OCI-LY1 (cell line): ENCODE results near the gene RAPGEF6.

ENCODE experiments used
- H2AFZ ChIP-seq: fragments of 200-600 bp; sonication (generic), shearing (Covaris generic); 2 replicates; pipeline ENCODE4 v1.6.0; 2014; ENCODE audit warnings: antibody characterized with exemption, mild to moderate bottlenecking, low read length
- H3F3A ChIP-seq: fragments of 200-600 bp; sonication (generic), shearing (Covaris generic); 2 replicates; pipeline ENCODE4 v1.6.0; 2014; ENCODE audit warnings: mild to moderate bottlenecking, antibody characterized with exemption, low read length, moderate library complexity; ENCODE audit not compliant: insufficient read depth
- H3K27ac ChIP-seq: fragments of 200-600 bp; sonication (generic); 2 replicates; pipeline ENCODE4 v1.5.1; 2014; ENCODE audit warnings: low read length, mixed run types, mild to moderate bottlenecking, low read depth; ENCODE audit not compliant: poor library complexity, severe bottlenecking
- H3K27me3 ChIP-seq: fragments of 200-600 bp; sonication (generic); 2 replicates; pipeline ENCODE4 v1.6.0; 2014; ENCODE audit warnings: antibody characterized with exemption, mild to moderate bottlenecking, low read length, moderate library complexity; ENCODE audit not compliant: insufficient read depth
- H3K36me3 ChIP-seq: fragments of 200-600 bp; sonication (generic); 2 replicates; pipeline ENCODE4 v1.6.1; 2014; ENCODE audit warnings: mild to moderate bottlenecking, antibody characterized with exemption, low read length, moderate library complexity, mixed read lengths; ENCODE audit not compliant: insufficient read depth
- H3K4me1 ChIP-seq: fragments of 200-600 bp; sonication (generic); 2 replicates; pipeline ENCODE4 v1.5.1; 2014; ENCODE audit warnings: mild to moderate bottlenecking, low read length, moderate library complexity; ENCODE audit not compliant: insufficient read depth, severe bottlenecking
- H3K4me2 ChIP-seq: fragments of 200-600 bp; sonication (generic), shearing (Covaris generic); 2 replicates; pipeline ENCODE4 v1.6.1; 2014; ENCODE audit warnings: low read length
- H3K4me3 ChIP-seq: fragments of 200-600 bp; sonication (generic); 2 replicates; pipeline ENCODE4 v1.5.1; 2014; ENCODE audit warnings: low read length, low read depth, mild to moderate bottlenecking, mixed read lengths; ENCODE audit not compliant: poor library complexity, severe bottlenecking
- H3K79me2 ChIP-seq: fragments of 200-600 bp; shearing (Covaris generic); 2 replicates; pipeline ENCODE4 v1.6.1; 2016; ENCODE audit warnings: mixed run types, low read length, mixed read lengths; ENCODE audit not compliant: insufficient read depth
- H3K9ac ChIP-seq: fragments of 200-600 bp; sonication (generic), shearing (Covaris generic); 2 replicates; pipeline ENCODE4 v1.6.1; 2014; ENCODE audit warnings: mild to moderate bottlenecking, low read length, mixed read lengths
- H3K9me2 ChIP-seq: fragments of 200-600 bp; sonication (generic), shearing (Covaris generic); 2 replicates; pipeline ENCODE4 v1.6.1; 2014; ENCODE audit warnings: low read depth, mild to moderate bottlenecking, low read length, mixed read lengths
- H3K9me3 ChIP-seq: fragments of 200-600 bp; shearing (Covaris generic); 2 replicates; pipeline ENCODE4 v1.6.1; 2014; ENCODE audit warnings: low read length, mixed read lengths
- H4K20me1 ChIP-seq: fragments of 200-600 bp; sonication (generic), shearing (Covaris generic); 2 replicates; pipeline ENCODE4 v1.6.0; 2016; ENCODE audit warnings: mild to moderate bottlenecking, low read length; ENCODE audit not compliant: insufficient read depth
- CTCF ChIP-seq: fragments of 200-600 bp; sonication (generic), shearing (Covaris generic); IDR thresholded peaks from 2 replicates; pipeline ENCODE4 v1.5.1; 2017; ENCODE audit warnings: mild to moderate bottlenecking, antibody characterized with exemption, low read length, moderate library complexity, mixed read lengths
- EZH2 ChIP-seq: fragments of 200-600 bp; sonication (generic), shearing (Covaris generic); IDR thresholded peaks from 2 replicates; pipeline ENCODE4 v1.8.0; 2017; ENCODE audit warnings: borderline replicate concordance, mixed run types, mild to moderate bottlenecking, antibody characterized with exemption, low read length, moderate library complexity, mixed read lengths

The RAPGEF6 gene

DNA sequence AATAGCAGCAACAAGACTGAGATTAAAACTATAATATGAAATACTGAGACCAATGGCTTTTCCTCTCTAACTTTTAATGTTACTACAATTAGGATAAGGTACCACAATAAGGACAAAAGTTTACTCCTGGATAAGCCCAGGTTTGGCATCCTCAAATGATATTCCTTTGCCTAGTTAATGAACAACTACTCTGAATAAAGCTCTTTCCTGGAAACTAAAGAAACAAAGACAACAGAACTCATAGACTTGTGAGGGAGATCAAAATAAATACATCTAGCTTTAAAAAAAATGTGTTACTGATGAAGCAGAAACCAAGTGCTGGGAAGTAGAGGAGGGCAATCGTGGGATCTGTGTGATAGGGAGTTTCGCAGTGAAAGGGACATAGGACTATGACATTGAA lies 19.3 kb upstream of the RAPGEF6 start:
- H3K27ac ChIP-seq = no peak overlapping the region
- H3K9me3 ChIP-seq = no peaks in the 10 kb centered on the region
- no peaks in the 10 kb centered on the region for H3F3A ChIP-seq
- no peak for TF ChIP-seq EZH2
- TF ChIP-seq CTCF = no peak
- no peak overlapping the region for H3K4me3 ChIP-seq
- no peak overlapping the region for H3K9ac ChIP-seq
- H3K79me2 ChIP-seq = no peaks in the 10 kb centered on the region
- no peaks in the 10 kb centered on the region for H4K20me1 ChIP-seq
- H3K4me2 ChIP-seq = no peak overlapping the region
- no peaks in the 10 kb centered on the region for H3K4me1 ChIP-seq
- H2AFZ ChIP-seq = no peak overlapping the region
- peaks cover 39% of the 10 kb centered on the region for H3K36me3 ChIP-seq
- H3K9me2 ChIP-seq = no peaks in the 10 kb centered on the region
- no peaks in the 10 kb centered on the region for H3K27me3 ChIP-seq

- H3K79me2 ChIP-seq = no peaks in the 10 kb centered on the region
- H3K9me3 ChIP-seq = no peaks in the 10 kb centered on the region
- TF ChIP-seq CTCF (no peak), EZH2 (no peak)
- H3K4me1 ChIP-seq = peaks cover 24% of the 10 kb centered on the region
- 0 out of 2 replicates have a peak, but pooled peaks cover 6% of the 10 kb centered on the region for H3F3A ChIP-seq
- no peaks in the 10 kb centered on the region for H3K27me3 ChIP-seq
- H3K9ac ChIP-seq = no peak overlapping the region
- no peaks in the 10 kb centered on the region for H3K9me2 ChIP-seq
- no peaks in the 10 kb centered on the region for H4K20me1 ChIP-seq
- H3K36me3 ChIP-seq = peaks cover 46% of the 10 kb centered on the region
- no peak overlapping the region for H3K4me3 ChIP-seq
- H3K27ac ChIP-seq = no peak overlapping the region
- no peak overlapping the region for H2AFZ ChIP-seq
- no peak overlapping the region for H3K4me2 ChIP-seq
These were observed 14.1 kb upstream of the RAPGEF6 start for GRCh38 chr5:131649161-131649560.

GRCh38 chr5:131647048-131647769 lies 12.2 kb upstream of the RAPGEF6 start:
- Histone ChIP-seq H3K4me2 (peak overlapping the region; percentile 30), H3K27me3 (no peaks in the 10 kb centered on the region), H3K27ac (peak overlapping the region; percentile 89), H2AFZ (0 out of 2 replicates have a peak overlapping the region, but pooled peaks have one; percentile 7), H3K9me3 (no peaks in the 10 kb centered on the region), H3K9ac (peak overlapping the region; percentile 19; the same call in 1 of the 2 replicates), H3F3A (0 out of 2 replicates have a peak, but pooled peaks cover 6% of the 10 kb centered on the region), H4K20me1 (no peaks in the 10 kb centered on the region), H3K9me2 (no peaks in the 10 kb centered on the region), H3K79me2 (no peaks in the 10 kb centered on the region), H3K4me1 (peaks cover 24% of the 10 kb centered on the region), H3K36me3 (peaks cover 39% of the 10 kb centered on the region), H3K4me3 (peak overlapping the region; percentile 31)
- no peak for TF ChIP-seq EZH2
- TF ChIP-seq CTCF = peak; percentile 48
